Right lobe of liver (tissue), 4 donors: Measurements from ENCODE around the gene CSF1.

Experiments
- CTCF ChIP-seq, 4 donors: fragments of 200-600 bp in 3 of 4; fragments of 450-650 bp in 1 of 4; IDR thresholded peaks; one replicate each; pipeline versions ENCODE4 v1.5.1 to v1.8.0; 2016 to 2022; ENCODE audit warnings: antibody characterized with exemption in 4 of 4, mild to moderate bottlenecking in 2 of 4
- POLR2A ChIP-seq: fragments of 450-650 bp; IDR thresholded peaks from one replicate; pipeline ENCODE4 v1.6.1; 2017; ENCODE audit warnings: antibody characterized with exemption, mild to moderate bottlenecking
- donor health status: DM: no; HTN: no; CAD: no.
- donor health status: DM: no; HTN: no; CAD: no.
- donor health status: DM: no; HTN: yes; CAD: no.

GRCh38 chr1:109932679-109933078 lies 22.0 kb downstream of the CSF1 start:
- TF ChIP-seq CTCF (IDR thresholded peaks at IDR 0.05) (no peak), POLR2A (no peak)
